ENCODE data around the gene PZP. TPM values are rescaled to one million over a fixed set of nuclear protein-coding genes. Genes with fewer than 3 reads are reported as not detected.

PZP gene
- total and polyA plus RNA-seq, 2 of the 13 experiments (the other 11 are each of a cell fraction or from before 2014, with no cell fraction given): 0.07 to 0.89 TPM

DNA sequence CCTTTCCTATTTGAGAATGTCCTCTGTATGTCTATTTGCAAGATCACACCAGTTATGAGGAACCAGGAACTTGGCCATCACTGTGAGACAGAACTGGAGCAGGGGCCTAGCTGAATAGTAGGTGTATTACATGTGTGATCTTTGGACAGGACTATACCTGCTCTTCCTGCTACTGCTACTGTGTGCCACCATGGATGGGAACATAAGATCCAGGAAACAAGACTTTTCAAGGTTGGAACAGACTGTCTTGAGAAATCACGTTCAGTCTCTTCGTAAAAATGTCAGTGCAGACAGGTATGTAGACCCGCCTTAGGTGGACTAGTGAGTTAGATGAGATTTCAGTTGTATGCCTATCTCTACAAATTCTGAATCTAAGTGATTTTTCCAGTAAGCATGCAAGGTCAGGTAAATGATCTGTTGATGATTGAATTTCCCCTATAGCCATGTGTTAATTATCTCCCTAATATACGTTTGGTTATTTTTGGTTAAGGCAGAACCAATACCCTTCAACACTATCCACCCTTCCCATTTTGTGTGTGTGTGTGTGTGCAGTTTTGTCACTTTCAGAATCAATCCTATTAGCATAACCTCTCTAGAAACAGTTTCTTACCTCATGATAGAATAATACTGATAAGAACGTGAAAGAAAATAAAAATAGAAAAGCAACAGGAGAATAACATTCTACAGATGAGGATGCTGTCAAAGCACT, 99.5 kb downstream of the PZP start (continued):
- TF ChIP-seq, protein P1, sequence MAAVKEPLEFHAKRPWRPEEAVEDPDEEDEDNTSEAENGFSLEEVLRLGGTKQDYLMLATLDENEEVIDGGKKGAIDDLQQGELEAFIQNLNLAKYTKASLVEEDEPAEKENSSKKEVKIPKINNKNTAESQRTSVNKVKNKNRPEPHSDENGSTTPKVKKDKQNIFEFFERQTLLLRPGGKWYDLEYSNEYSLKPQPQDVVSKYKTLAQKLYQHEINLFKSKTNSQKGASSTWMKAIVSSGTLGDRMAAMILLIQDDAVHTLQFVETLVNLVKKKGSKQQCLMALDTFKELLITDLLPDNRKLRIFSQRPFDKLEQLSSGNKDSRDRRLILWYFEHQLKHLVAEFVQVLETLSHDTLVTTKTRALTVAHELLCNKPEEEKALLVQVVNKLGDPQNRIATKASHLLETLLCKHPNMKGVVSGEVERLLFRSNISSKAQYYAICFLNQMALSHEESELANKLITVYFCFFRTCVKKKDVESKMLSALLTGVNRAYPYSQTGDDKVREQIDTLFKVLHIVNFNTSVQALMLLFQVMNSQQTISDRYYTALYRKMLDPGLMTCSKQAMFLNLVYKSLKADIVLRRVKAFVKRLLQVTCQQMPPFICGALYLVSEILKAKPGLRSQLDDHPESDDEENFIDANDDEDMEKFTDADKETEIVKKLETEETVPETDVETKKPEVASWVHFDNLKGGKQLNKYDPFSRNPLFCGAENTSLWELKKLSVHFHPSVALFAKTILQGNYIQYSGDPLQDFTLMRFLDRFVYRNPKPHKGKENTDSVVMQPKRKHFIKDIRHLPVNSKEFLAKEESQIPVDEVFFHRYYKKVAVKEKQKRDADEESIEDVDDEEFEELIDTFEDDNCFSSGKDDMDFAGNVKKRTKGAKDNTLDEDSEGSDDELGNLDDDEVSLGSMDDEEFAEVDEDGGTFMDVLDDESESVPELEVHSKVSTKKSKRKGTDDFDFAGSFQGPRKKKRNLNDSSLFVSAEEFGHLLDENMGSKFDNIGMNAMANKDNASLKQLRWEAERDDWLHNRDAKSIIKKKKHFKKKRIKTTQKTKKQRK (IDR thresholded peaks at IDR 0.05; ENCODE audit: low read length): no peak
- TF ChIP-seq ZNF713 (CRISPR knock-in tag; IDR thresholded peaks at IDR 0.05) (no peak), THAP8 (CRISPR knock-in tag; IDR thresholded peaks at IDR 0.05; ENCODE audit: borderline replicate concordance) (no peak), POLR2AphosphoS5 (IDR thresholded peaks at IDR 0.05; ENCODE audit: low read depth, low read length) (peak; percentile 55; the same call in 1 of the 2 replicates), SPEN (CRISPR knock-in tag; IDR thresholded peaks at IDR 0.05; ENCODE audit: low read depth) (no peak), E2F2 (CRISPR knock-in tag; IDR thresholded peaks at IDR 0.05; ENCODE audit: borderline replicate concordance) (no peak), HHEX (CRISPR knock-in tag; IDR thresholded peaks at IDR 0.05) (no peak), ELF3 (CRISPR knock-in tag; IDR thresholded peaks at IDR 0.05) (no peak), ZNF318 (CRISPR knock-in tag; IDR thresholded peaks at IDR 0.05) (no peak)
- TF ChIP-seq, protein P2, sequence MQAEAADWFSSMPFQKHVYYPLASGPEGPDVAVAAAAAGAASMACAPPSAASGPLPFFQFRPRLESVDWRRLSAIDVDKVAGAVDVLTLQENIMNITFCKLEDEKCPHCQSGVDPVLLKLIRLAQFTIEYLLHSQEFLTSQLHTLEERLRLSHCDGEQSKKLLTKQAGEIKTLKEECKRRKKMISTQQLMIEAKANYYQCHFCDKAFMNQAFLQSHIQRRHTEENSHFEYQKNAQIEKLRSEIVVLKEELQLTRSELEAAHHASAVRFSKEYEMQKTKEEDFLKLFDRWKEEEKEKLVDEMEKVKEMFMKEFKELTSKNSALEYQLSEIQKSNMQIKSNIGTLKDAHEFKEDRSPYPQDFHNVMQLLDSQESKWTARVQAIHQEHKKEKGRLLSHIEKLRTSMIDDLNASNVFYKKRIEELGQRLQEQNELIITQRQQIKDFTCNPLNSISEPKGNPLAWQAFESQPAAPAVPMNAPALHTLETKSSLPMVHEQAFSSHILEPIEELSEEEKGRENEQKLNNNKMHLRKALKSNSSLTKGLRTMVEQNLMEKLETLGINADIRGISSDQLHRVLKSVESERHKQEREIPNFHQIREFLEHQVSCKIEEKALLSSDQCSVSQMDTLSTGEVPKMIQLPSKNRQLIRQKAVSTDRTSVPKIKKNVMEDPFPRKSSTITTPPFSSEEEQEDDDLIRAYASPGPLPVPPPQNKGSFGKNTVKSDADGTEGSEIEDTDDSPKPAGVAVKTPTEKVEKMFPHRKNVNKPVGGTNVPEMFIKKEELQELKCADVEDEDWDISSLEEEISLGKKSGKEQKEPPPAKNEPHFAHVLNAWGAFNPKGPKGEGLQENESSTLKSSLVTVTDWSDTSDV (CRISPR knock-in tag; IDR thresholded peaks at IDR 0.05): no peak
